HEK293 (cell line): ENCODE results near the gene PITPNC1.

ENCODE experiments used
- AEBP2 ChIP-seq: fragments of 450-650 bp; formaldehyde crosslinking; IDR thresholded peaks from 2 replicates; pipeline ENCODE4 v1.5.1; 2016; ENCODE audit warnings: missing biosample characterization, missing genetic modification characterization, borderline replicate concordance
- EGR2 ChIP-seq: fragments of 450-650 bp; formaldehyde crosslinking; IDR thresholded peaks from 2 replicates; pipeline ENCODE4 v1.5.1; 2016; ENCODE audit warnings: low read depth, missing biosample characterization, missing genetic modification characterization
- FEZF1 ChIP-seq: fragments of 450-650 bp; formaldehyde crosslinking; IDR thresholded peaks from 2 replicates; pipeline ENCODE4 v1.5.1; 2016; ENCODE audit warnings: missing biosample characterization, missing genetic modification characterization
- GFI1B ChIP-seq: fragments of 450-650 bp; formaldehyde crosslinking; IDR thresholded peaks from 2 replicates; pipeline ENCODE4 v1.5.1; 2016; ENCODE audit warnings: missing biosample characterization, missing genetic modification characterization
- IKZF3 ChIP-seq: fragments of 450-650 bp; IDR thresholded peaks from 2 replicates; pipeline ENCODE4 v1.5.0; 2018; ENCODE audit warnings: missing biosample characterization, mild to moderate bottlenecking, missing genetic modification characterization, moderate library complexity
- KLF10 ChIP-seq: fragments of 450-650 bp; IDR thresholded peaks from 2 replicates; pipeline ENCODE4 v1.5.1; 2018; ENCODE audit warnings: missing biosample characterization, mild to moderate bottlenecking, missing genetic modification characterization
- KLF9 ChIP-seq: fragments of 450-650 bp; formaldehyde crosslinking; IDR thresholded peaks from 2 replicates; pipeline ENCODE4 v1.5.1; 2016; ENCODE audit warnings: missing biosample characterization, missing genetic modification characterization, low read depth
- MEIS1 ChIP-seq: sonication (generic); formaldehyde crosslinking; IDR thresholded peaks from 2 replicates; pipeline ENCODE4 v1.8.1; 2022; ENCODE audit warnings: missing genetic modification reagents, mild to moderate bottlenecking, borderline replicate concordance
- MYNN ChIP-seq: fragments of 450-650 bp; formaldehyde crosslinking; IDR thresholded peaks from 2 replicates; pipeline ENCODE4 v1.5.1; 2016; ENCODE audit warnings: missing biosample characterization, missing genetic modification characterization, borderline replicate concordance
- SP2 ChIP-seq: fragments of 450-650 bp; formaldehyde crosslinking; IDR thresholded peaks from 2 replicates; pipeline ENCODE4 v1.5.1; 2016; ENCODE audit warnings: missing biosample characterization, missing genetic modification characterization
- TRIM28 ChIP-seq: IDR thresholded peaks from 2 replicates; pipeline ENCODE4 v1.6.1; 2011; ENCODE audit warnings: low read length, control low read depth, borderline replicate concordance
- TSHZ1 ChIP-seq: fragments of 450-650 bp; formaldehyde crosslinking; IDR thresholded peaks from 2 replicates; pipeline ENCODE4 v1.5.1; 2016; ENCODE audit warnings: missing biosample characterization, missing genetic modification characterization, borderline replicate concordance
- YY1 ChIP-seq: fragments of 450-650 bp; formaldehyde crosslinking; IDR thresholded peaks from 2 replicates; pipeline ENCODE4 v1.5.1; 2018; ENCODE audit warnings: missing biosample characterization, missing genetic modification characterization
- ZBTB1 ChIP-seq: fragments of 450-650 bp; formaldehyde crosslinking; IDR thresholded peaks from 2 replicates; pipeline ENCODE4 v1.5.1; 2016; ENCODE audit warnings: missing biosample characterization, missing genetic modification characterization
- ZBTB20 ChIP-seq: fragments of 450-650 bp; formaldehyde crosslinking; IDR thresholded peaks from 2 replicates; pipeline ENCODE4 v1.5.1; 2016; ENCODE audit warnings: missing biosample characterization, missing genetic modification characterization
- ZBTB6 ChIP-seq: fragments of 450-650 bp; formaldehyde crosslinking; IDR thresholded peaks from 2 replicates; pipeline ENCODE4 v1.5.1; 2017; ENCODE audit warnings: missing biosample characterization, missing genetic modification characterization
- ZEB2 ChIP-seq: fragments of 450-650 bp; formaldehyde crosslinking; IDR thresholded peaks from 2 replicates; pipeline ENCODE4 v1.5.1; 2016; ENCODE audit warnings: missing biosample characterization, missing genetic modification characterization
- ZFP69B ChIP-seq: fragments of 450-650 bp; formaldehyde crosslinking; IDR thresholded peaks from 2 replicates; pipeline ENCODE4 v1.5.1; 2016; ENCODE audit warnings: missing biosample characterization, missing genetic modification characterization
- ZNF132 ChIP-seq: fragments of 450-650 bp; formaldehyde crosslinking; IDR thresholded peaks from 2 replicates; pipeline ENCODE4 v1.5.1; 2017; ENCODE audit warnings: missing biosample characterization, missing genetic modification characterization, borderline replicate concordance
- ZNF175 ChIP-seq: fragments of 450-650 bp; formaldehyde crosslinking; IDR thresholded peaks from 2 replicates; pipeline ENCODE4 v1.5.1; 2016; ENCODE audit warnings: missing biosample characterization, missing genetic modification characterization
- ZNF202 ChIP-seq: fragments of 450-650 bp; formaldehyde crosslinking; IDR thresholded peaks from 2 replicates; pipeline ENCODE4 v1.5.1; 2016; ENCODE audit warnings: missing biosample characterization, missing genetic modification characterization, borderline replicate concordance
- ZNF311 ChIP-seq: fragments of 450-650 bp; formaldehyde crosslinking; IDR thresholded peaks from 2 replicates; pipeline ENCODE4 v1.5.1; 2017; ENCODE audit warnings: missing biosample characterization, missing genetic modification characterization, borderline replicate concordance
- ZNF354C ChIP-seq: fragments of 450-650 bp; formaldehyde crosslinking; IDR thresholded peaks from 2 replicates; pipeline ENCODE4 v1.5.1; 2016; ENCODE audit warnings: missing biosample characterization, missing genetic modification characterization, low read depth, borderline replicate concordance
- ZNF366 ChIP-seq: fragments of 450-650 bp; formaldehyde crosslinking; conservative IDR thresholded peaks from 2 replicates; pipeline ENCODE4 v1.5.1; 2016; ENCODE audit warnings: missing biosample characterization, missing genetic modification characterization
- ZNF37A ChIP-seq: fragments of 450-650 bp; IDR thresholded peaks from 2 replicates; pipeline ENCODE4 v1.5.1; 2018; ENCODE audit warnings: missing biosample characterization, missing genetic modification characterization
- ZNF433 ChIP-seq: fragments of 450-650 bp; formaldehyde crosslinking; IDR thresholded peaks from 2 replicates; pipeline ENCODE4 v1.5.1; 2016; ENCODE audit warnings: missing biosample characterization, missing genetic modification characterization, low read depth
- ZNF530 ChIP-seq: fragments of 450-650 bp; formaldehyde crosslinking; IDR thresholded peaks from 2 replicates; pipeline ENCODE4 v1.5.1; 2016; ENCODE audit warnings: low read depth, missing biosample characterization, missing genetic modification characterization
- ZNF548 ChIP-seq: fragments of 450-650 bp; formaldehyde crosslinking; IDR thresholded peaks from 2 replicates; pipeline ENCODE4 v1.5.1; 2016; ENCODE audit warnings: missing biosample characterization, missing genetic modification characterization
- ZNF549 ChIP-seq: fragments of 450-650 bp; IDR thresholded peaks from 2 replicates; pipeline ENCODE4 v1.5.1; 2018; ENCODE audit warnings: missing biosample characterization, missing genetic modification characterization, mild to moderate bottlenecking, inconsistent platforms, moderate library complexity
- ZNF560 ChIP-seq: fragments of 450-650 bp; formaldehyde crosslinking; IDR thresholded peaks from 2 replicates; pipeline ENCODE4 v1.5.1; 2017; ENCODE audit warnings: missing biosample characterization, missing genetic modification characterization, borderline replicate concordance
- ZNF580 ChIP-seq: fragments of 450-650 bp; formaldehyde crosslinking; IDR thresholded peaks from 2 replicates; pipeline ENCODE4 v1.5.1; 2016; ENCODE audit warnings: missing biosample characterization, missing genetic modification characterization
- ZNF610 ChIP-seq: fragments of 450-650 bp; formaldehyde crosslinking; IDR thresholded peaks from 2 replicates; pipeline ENCODE4 v1.5.1; 2016; ENCODE audit warnings: missing biosample characterization, missing genetic modification characterization, borderline replicate concordance
- ZNF664 ChIP-seq: fragments of 450-650 bp; formaldehyde crosslinking; IDR thresholded peaks from 2 replicates; pipeline ENCODE4 v1.5.1; 2016; ENCODE audit warnings: missing biosample characterization, missing genetic modification characterization
- ZNF677 ChIP-seq: fragments of 450-650 bp; IDR thresholded peaks from 2 replicates; pipeline ENCODE4 v1.5.0; 2018; ENCODE audit warnings: missing biosample characterization, mild to moderate bottlenecking, missing genetic modification characterization, moderate library complexity
- ZNF830 ChIP-seq: fragments of 450-650 bp; IDR thresholded peaks from 2 replicates; pipeline ENCODE4 v1.5.0; 2018; ENCODE audit warnings: missing biosample characterization, missing genetic modification characterization, low read depth, mild to moderate bottlenecking, moderate library complexity
- ZSCAN23 ChIP-seq: fragments of 450-650 bp; formaldehyde crosslinking; IDR thresholded peaks from 2 replicates; pipeline ENCODE4 v1.5.1; 2016; ENCODE audit warnings: missing biosample characterization, missing genetic modification characterization

The PITPNC1 gene

GRCh38 chr17:67717624-67718324, 340.7 kb downstream of the PITPNC1 start, which contains the start of gene NOL11 (continued):
- no peak for TF ChIP-seq ZNF354C (tag by site-specific recombination)
- TF ChIP-seq AEBP2 (tag by site-specific recombination), result no peak
- no peak for TF ChIP-seq MEIS1 (CRISPR knock-in tag)
- no peak for TF ChIP-seq ZNF132 (tag by site-specific recombination)
- TF ChIP-seq TSHZ1 (tag by site-specific recombination), result no peak
- TF ChIP-seq EGR2 (tag by site-specific recombination), result peak; percentile 76
- TF ChIP-seq KLF10 (tag by site-specific recombination), result peak; percentile 60; the same call in 1 of the 2 replicates
- TF ChIP-seq ZNF530, result 0 out of 2 replicates have a peak, but pooled peaks have one; percentile 79
- TF ChIP-seq FEZF1, result no peak
- TF ChIP-seq ZEB2 (tag by site-specific recombination), result peak; percentile 84
- peak; percentile 24; the same call in 1 of the 2 replicates for TF ChIP-seq ZBTB20 (tag by site-specific recombination)
- TF ChIP-seq TRIM28, result peak; percentile 86
- TF ChIP-seq ZNF580, result peak; percentile 89
- no peak for TF ChIP-seq ZNF677
- no peak for TF ChIP-seq ZNF202 (tag by site-specific recombination)
- TF ChIP-seq IKZF3, result no peak
- TF ChIP-seq ZNF366 (tag by site-specific recombination), result no peak
- TF ChIP-seq ZNF548 (tag by site-specific recombination), result no peak
- TF ChIP-seq ZNF37A (tag by site-specific recombination), result no peak
- TF ChIP-seq SP2 (tag by site-specific recombination), result peak; percentile 76
- peak; percentile 68; the same call in 1 of the 2 replicates for TF ChIP-seq ZNF610 (tag by site-specific recombination)
- TF ChIP-seq YY1 (tag by site-specific recombination), result peak; percentile 93
- TF ChIP-seq ZNF175 (tag by site-specific recombination), result no peak
- TF ChIP-seq ZNF560 (tag by site-specific recombination), result no peak
- no peak for TF ChIP-seq MYNN (tag by site-specific recombination)
- peak; percentile 60; the same call in 1 of the 2 replicates for TF ChIP-seq ZFP69B (tag by site-specific recombination)
- TF ChIP-seq ZNF311 (tag by site-specific recombination), result no peak
- TF ChIP-seq ZNF549, result no peak
- 0 out of 2 replicates have a peak, but pooled peaks have one; percentile 25 for TF ChIP-seq ZBTB1 (tag by site-specific recombination)
- no peak for TF ChIP-seq ZNF433
- no peak for TF ChIP-seq GFI1B (tag by site-specific recombination)
- peak; percentile 90 for TF ChIP-seq KLF9
- no peak for TF ChIP-seq ZBTB6
- no peak for TF ChIP-seq ZNF664 (tag by site-specific recombination)
- no peak for TF ChIP-seq ZSCAN23 (tag by site-specific recombination)
- no peak for TF ChIP-seq ZNF830 (tag by site-specific recombination)
